Measurements from ENCODE around the gene EPHA10.
"Not testable (repeated sequence)": the region's sequence is repeated elsewhere in the genome, so short reads cannot be mapped to it uniquely, and the experiment has no call there.

The EPHA10 gene

GRCh38 chr1:37708471-37708870, 56.4 kb downstream of the EPHA10 start:
- no peak for DNase-seq

GRCh38 chr1:37705399-37705798, 59.5 kb downstream of the EPHA10 start:
- no peak for DNase-seq

GRCh38 chr1:37704966-37705365, 60.0 kb downstream of the EPHA10 start:
- DNase-seq: no peak

DNA sequence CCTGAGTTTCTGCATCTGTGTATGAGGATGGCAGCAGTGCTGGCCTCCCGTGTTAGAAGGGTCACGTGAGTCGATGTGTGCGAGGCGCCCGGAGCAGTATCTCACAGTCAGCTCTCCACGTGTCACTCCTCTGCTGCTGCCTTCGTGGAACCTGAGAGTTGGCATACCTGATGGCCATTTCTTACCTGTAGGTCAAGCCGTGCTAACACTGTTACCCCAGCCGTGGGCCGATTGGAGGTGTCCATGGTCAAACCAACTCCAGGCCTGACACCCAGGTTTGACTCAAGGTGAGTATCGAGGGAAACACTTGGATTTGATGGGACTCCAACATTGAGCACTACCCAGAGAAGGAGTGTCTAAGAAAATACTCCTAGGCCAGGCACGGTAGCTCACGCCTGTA, 61.9 kb downstream of the EPHA10 start:
- DNase-seq: no peak

DNA sequence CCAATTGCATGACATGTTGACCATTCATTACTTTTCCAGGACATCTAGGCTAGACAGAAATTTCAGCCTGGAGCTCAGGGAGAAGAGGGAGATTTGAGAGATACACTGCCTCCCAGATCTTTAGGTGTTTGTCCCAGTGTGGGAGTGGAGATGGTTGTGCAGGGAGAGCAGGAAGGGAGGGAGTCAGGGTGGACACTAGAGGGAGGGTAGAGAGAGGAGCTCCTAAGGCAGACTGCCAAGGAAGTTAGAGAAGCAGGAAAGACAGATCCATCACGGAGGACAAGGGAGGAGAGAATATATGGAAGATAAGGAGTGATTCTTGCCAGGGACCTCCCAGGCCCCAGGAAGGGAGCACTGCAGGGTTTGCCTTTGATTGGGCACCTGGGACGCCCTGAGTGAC, 63.9 kb downstream of the EPHA10 start:
- no peak for DNase-seq

DNA sequence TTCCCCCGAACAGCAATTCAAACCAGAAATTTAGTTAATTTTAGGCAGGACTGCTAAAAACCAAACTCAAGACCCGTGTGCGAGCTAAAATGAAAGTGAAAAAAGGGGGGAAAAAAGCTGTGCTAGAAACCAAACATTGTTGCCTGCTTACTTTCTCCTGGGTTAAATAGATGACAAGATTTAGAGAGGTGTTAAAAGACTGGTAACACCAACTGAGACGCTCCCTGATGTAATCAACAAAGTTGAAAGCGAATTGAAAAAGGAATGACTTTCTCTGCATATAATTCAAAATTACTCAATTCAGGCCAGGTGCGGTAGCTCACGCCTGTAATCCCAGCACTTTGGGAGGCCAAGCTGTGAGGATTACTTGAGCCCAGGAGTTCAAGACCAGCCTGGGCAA, 65.8 kb downstream of the EPHA10 start:
- no peak for DNase-seq

GRCh38 chr1:37697737-37698136, 67.2 kb downstream of the EPHA10 start:
- no peak for DNase-seq

DNA sequence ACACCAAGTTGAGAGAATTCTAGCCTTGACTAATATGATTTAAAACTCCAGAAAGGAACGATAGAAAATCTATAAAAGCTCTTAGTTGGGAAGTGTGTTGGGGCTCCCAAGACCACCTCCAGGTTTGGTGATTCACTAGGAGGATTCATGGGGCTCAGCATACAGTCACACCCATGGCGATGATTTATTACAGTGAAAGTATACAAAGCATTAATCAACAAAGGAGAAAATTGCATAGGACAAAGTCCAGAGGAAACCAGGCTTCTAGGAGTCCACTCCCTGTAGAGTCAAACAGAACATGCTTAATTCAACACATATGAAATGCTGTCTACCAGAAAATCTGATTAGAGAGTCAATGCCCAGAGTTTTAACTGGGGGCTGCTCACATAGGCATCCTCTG, 67.8 kb downstream of the EPHA10 start:
- DNase-seq: no peak

DNA sequence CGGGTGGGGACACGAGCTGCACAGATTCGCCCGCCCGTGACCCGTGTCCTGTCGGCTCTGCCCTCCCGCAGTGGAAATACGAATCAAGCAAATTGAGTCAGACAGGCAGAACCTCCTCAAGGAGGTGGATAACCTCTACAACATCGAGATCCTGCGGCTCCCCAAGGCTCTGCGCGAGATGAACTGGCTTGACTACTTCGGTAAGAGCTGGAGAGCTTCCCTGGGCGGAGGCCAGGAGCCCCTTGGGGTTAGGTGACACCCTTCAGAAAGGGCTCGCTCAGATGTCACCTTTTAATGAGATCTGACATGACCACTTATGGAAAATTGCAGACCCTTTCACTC, 72.1 kb downstream of the EPHA10 start:
- DNase-seq: no peak

DNA sequence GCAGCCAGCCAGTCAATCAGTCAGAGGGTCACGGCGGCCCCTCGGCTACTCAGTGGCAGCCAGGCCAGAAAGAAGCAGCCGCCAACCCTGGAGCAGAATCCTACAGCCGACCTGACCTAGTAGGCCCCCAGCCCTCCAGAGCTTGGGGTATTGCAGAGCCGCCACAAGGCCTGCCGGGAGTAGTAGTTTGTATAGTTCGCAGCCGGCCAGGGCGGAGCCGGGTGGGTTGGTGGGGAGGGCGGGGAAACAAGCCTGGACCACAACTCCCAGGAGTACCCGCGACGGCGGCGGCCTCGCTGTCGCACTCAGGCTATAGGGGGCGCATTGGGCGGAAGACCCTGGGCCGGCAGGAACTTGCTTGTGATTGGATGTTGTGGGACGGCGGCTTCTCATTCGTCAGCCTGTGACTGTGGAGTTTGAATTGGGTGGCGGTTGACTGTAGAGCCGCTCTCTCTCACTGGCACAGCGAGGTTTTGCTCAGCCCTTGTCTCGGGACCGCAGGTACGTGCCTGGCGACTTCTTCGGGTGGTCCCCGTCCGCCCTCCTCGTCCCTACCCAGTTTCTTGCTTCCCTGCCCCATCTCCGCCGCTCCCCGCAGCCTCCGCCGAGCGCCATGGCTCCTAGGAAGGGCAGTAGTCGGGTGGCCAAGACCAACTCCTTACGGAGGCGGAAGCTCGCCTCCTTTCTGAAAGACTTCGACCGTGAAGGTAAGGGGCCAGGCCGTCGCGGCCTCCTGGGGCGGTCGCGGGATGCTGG, 72.7 kb downstream of the EPHA10 start, which contains the start of gene CDCA8:
Gene CDCA8 (plus strand): TSS at position 439 of the 756 bp plus-strand sequence. CDS start 175 bp downstream, at position 614.
- peak; percentile 93 for DNase-seq

GRCh38 chr1:37691497-37692077, 73.3 kb downstream of the EPHA10 start:
- no peak for DNase-seq

GRCh38 chr1:37688926-37689325, 76.0 kb downstream of the EPHA10 start:
- no peak for DNase-seq

GRCh38 chr1:37687764-37688163, 77.2 kb downstream of the EPHA10 start:
- DNase-seq: not testable (repeated sequence)

- DNase-seq: no peak
Observed at GRCh38 chr1:37685722-37686121, 79.2 kb downstream of the EPHA10 start.

- not testable (repeated sequence) for DNase-seq
Observed at GRCh38 chr1:37684182-37684581, 80.7 kb downstream of the EPHA10 start.

DNA sequence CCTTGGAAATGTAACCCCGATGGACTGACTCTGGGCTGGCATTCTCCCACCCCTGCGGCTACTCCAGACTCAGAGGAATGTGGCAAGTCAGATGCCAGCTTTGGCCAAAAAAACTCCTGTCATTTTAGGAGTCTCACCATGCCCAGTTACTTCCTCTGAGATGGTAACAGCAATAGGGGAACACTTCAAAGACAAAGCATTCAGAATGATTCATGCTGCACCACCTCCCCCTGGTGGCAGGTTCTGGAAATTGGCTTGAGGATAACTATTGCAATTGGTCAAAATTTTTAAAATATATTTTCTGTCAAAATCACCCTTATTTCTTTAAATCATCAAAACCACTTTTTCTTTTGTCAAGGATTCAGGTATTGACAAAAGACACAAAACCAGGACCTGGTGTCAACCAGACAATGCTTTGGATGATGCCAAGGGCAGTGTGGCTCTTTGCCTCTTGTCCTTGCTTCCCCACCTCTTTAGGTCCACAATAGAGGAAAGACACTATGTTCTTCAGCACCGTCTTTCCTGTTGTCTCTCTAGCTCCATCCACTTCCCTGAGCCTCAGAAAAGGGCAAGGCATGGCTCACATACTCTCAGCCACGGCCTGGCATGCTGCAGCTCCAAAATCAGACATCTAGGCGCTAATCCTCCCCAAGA, 82.5 kb downstream of the EPHA10 start:
- peak; percentile 33 for DNase-seq

DNA sequence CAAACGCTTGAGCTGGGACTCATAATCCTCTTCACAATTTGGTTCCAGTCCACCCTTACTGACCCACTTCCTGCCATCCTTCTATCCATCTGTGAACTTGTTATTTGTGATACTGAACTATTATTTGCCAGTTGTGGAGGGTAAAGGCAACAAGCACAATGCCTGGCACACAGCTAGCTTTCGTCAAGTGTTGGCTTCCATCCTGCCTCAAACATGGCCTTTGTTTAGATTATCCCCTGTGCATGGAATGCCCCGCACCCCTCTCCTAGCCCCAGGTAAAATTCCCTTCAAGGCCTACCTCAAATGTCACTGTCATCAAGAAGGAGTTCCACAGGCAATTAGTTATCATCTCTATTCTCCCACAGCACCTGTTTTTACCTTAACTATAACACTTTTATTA, 84.0 kb downstream of the EPHA10 start:
- no peak for DNase-seq

DNA sequence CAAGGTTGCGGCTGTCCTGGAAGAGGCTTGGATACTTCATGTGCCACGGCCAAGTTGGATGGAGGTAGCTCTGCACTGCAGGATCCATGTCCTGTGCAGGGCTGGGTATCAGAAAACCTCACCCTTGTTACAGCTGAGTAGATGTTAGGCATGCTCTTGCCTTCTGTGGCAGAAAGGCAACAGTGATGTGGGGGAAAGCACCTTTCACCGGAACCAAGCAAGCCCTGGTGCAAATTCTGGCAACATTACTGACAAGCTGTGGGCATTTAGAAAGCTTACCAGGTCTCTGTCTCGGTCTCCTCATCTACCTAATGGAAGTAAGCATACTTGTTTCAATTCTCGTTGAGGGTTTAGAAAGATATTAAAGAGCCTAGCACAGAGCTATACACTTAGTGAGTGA, 87.1 kb downstream of the EPHA10 start:
- no peak for DNase-seq

DNA sequence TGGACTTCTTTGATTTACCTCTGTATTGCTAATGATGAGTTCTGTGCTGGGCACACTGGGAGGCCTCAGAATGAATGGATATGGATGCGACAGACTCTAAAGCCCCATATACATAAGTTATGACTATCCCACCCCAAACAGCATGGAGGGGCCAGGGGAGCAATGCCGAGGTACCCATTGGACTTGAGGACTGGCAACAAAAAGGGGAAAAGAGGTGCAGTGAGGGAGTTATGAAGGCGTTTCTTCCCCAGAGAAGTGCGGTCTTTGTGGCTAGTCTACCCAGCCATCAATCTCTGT, 87.8 kb downstream of the EPHA10 start:
- DNase-seq: no peak

DNA sequence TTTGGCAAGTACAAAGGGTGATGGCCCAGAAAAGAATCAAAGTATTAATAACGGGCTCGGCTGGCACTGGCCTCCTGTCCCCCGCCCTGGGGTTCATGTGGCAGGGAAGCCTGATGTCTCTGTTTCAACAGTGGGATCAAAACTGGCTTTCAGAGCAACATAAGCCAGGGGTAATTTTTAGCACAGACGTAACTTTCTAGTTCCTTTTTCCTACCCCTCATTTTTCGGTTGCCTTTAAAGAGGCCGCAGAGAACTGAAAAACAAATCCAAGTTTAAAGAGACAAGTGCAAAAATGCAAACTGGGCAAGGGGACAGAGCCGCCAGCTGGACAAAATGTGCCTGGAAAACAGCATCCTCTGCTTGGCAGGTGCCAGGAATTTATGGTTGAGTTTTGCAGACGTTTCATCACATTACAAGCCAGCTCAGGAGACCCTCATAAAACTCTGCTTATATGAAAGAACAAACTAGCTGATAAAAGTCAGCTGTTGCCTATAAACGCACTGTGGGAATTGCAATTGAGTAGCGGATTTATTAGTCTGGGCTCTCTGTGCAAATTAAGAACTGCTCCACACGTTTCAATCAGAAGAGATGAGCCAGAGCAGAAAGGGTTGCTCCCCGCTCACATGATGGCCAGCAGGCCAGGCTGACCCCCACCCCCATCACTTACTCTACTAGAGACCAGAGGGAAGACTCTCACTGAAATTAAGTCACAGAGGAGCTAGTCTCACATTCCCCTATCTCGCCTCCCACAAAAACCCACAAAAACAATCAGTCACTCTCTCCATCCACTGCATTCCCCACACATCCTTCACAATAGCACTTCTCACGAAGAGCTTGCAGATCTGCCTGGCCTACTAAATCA, 88.4 kb downstream of the EPHA10 start:
- DNase-seq: no peak

DNA sequence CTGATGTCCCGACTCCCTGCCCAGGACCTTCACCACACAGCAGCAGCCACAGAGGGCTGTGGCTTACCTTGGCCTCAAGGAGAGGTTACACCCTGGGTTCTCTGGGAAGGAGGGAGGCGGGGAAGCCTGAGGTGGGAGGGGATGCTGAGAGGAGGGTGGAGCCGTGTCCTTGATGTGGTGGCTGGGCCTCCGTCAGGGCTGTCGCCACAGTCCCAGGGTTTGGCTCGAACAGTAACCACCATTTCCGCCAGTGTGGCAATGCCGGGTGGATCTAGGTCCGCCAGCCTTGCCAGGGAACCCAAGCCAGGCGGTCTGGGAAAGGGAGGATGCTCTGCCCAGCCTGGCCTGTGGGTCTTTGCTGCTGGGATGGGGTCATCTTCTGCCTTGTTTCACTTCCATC, 91.0 kb downstream of the EPHA10 start:
- no peak for DNase-seq

DNA sequence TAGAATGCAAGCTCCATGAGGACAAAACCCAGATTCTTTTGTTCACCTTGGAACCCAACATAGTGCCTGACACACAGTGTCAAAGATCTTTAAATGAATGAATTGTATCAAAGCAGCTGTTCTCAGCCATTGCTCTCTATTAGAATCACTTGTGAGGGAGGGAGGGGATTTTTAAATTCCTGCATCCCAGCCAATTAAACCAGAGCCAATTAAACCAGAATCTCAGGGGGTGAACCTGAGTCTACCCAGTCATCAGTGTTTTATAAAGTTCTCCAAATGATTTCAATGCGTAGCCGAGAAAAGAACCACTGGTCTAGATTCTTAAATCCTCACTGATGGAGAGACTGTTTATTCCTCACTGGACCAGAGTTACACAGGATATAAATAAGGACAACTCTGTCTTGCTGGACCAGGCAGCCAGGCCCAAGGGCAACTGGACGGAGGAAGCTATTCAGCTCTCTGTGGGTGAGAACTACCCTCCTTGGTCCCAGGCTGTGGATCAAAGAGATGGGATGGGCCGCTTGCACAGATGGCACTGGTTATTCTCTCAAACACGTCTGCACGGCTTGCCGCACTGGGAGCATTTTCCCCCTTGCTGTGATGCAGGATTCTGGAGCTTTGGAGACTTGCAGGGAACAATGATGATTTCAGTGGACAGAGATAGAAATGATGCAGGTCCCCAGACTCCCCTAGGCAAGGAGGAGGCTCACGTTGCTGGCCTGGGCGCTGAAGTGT, 92.6 kb downstream of the EPHA10 start:
- no peak for DNase-seq

GRCh38 chr1:37671261-37671660, 93.7 kb downstream of the EPHA10 start:
- DNase-seq: no peak

Data from GF-D8 (cell line).